ENCODE results near the gene GRK7. TPM values are rescaled to one million over a fixed set of nuclear protein-coding genes. Genes with fewer than 3 reads are reported as not detected.
"Not testable (repeated sequence)": the region's sequence is repeated elsewhere in the genome, so short reads cannot be mapped to it uniquely, and the experiment has no call there.

Gene GRK7
- total and polyA plus RNA-seq, 9 of the 15 experiments (the other 6 are each of a cell fraction or from before 2014, with no cell fraction given): 0.01 to 0.08 (median 0.04) TPM; not detected in 3

GRCh38 chr3:141762552-141762951 lies 656 bp upstream of the GRK7 start:
- BruUV-seq (replicated peaks); H3K4me2 ChIP-seq (ENCODE audit: insufficient read depth, low read length); in situ Hi-C loops (cut with MboI); FAIRE-seq; DNase-seq (ENCODE audit: extremely low read depth in 1 of 4, low spot score in 3 of 4); intact Hi-C loops (cut with micrococcal nuclease); H4K20me1 ChIP-seq (replicated peaks; ENCODE audit: control insufficient read depth, insufficient read depth, low read length); H3K79me2 ChIP-seq (ENCODE audit: control insufficient read depth, insufficient read depth, low read length); H3K4me3 ChIP-seq; H3K9me3 ChIP-seq (replicated peaks; ENCODE audit: control insufficient read depth, insufficient read depth, low read depth, low read length); H3K27me3 ChIP-seq (ENCODE audit: control insufficient read depth in 2 of 2, insufficient read depth in 2 of 2, low read length in 2 of 2); ATAC-seq; H3K36me3 ChIP-seq (ENCODE audit: control insufficient read depth, insufficient read depth, low read length); H3K27ac ChIP-seq (ENCODE audit: extremely low read depth, low read depth, low read length); H3K9ac ChIP-seq (ENCODE audit: insufficient read depth in 1 of 2, low read depth in 2 of 2, low read length in 2 of 2); H3K9me1 ChIP-seq (ENCODE audit: control insufficient read depth, insufficient read depth, low read length): not testable (repeated sequence)
- 26% methylated on average over 4 of the region's 19 CpGs for WGBS (ENCODE audit: insufficient coverage, low coverage, missing lambda C conversion rate)
- peak overlapping the region; percentile 71 for H2AFZ ChIP-seq (ENCODE audit: low read depth, low read length)
- peaks cover 4 to 10% of the 10 kb centered on the region in 2 experiments; a peak in 3 of 5 replicates for H3K4me1 ChIP-seq (replicated peaks in 1 of 2; ENCODE audit: control insufficient read depth in 2 of 2, insufficient read depth in 2 of 2, low read length in 2 of 2)
- ChIA-PET CTCF (ENCODE audit: low intra/inter-chr PET ratio) (interaction anchor here (0.6 kb wide), 1 partner anchor 29 kb away, joined by 5 read pairs; no protein-coding TSS in a partner anchor), POLR2A (interaction anchor here (1.4 to 3.6 kb wide), 2 partner anchors 10 to 22 kb away, joined by 4 to 13 read pairs; no protein-coding TSS in a partner anchor)
- peak in 1 of 2 experiments; percentile 78; a peak in 2 of 4 replicates for TF ChIP-seq FOXA3 (CRISPR knock-in tag; conservative IDR thresholded peaks at IDR 0.05 in 1 of 2, IDR thresholded peaks at IDR 0.05 in 1 of 2)
- peak; percentile 19 to 20; a peak in 1 of 4 replicates for TF ChIP-seq FOXK2 (conservative IDR thresholded peaks at IDR 0.05 in 1 of 2, IDR thresholded peaks at IDR 0.05 in 1 of 2; ENCODE audit: low read depth in 2 of 2)
- 0 out of 2 replicates have a peak, but pooled peaks have one; percentile 18 for TF ChIP-seq SMAD4 (CRISPR knock-in tag; conservative IDR thresholded peaks at IDR 0.05)

GRCh38 chr3:141764045-141764444 lies 837 bp downstream of the GRK7 start:
- no peak for FAIRE-seq
- WGBS (ENCODE audit: insufficient coverage, low coverage, missing lambda C conversion rate): 62% methylated on average over 2 of the region's 2 CpGs
- no peak overlapping the region for H3K27ac ChIP-seq (ENCODE audit: extremely low read depth, low read depth, low read length)
- DNase-seq (ENCODE audit: extremely low read depth in 1 of 4, low spot score in 3 of 4): no peak
- H3K4me2 ChIP-seq (ENCODE audit: insufficient read depth, low read length): no peak overlapping the region
- TF ChIP-seq SMARCB1 (IDR thresholded peaks at IDR 0.05; ENCODE audit: insufficient read length, low read depth) (no peak), RBM34 (IDR thresholded peaks at IDR 0.05; ENCODE audit: borderline replicate concordance, insufficient read depth, low read length) (no peak), PBX2 (CRISPR knock-in tag; IDR thresholded peaks at IDR 0.05; ENCODE audit: low read depth) (no peak), PBX2 (tag; conservative IDR thresholded peaks at IDR 0.05; ENCODE audit: low read depth) (0 out of 2 replicates have a peak, but pooled peaks have one; percentile 24), PKNOX1 (IDR thresholded peaks at IDR 0.05) (peak; percentile 69)
- ChIA-PET CTCF (ENCODE audit: low intra/inter-chr PET ratio) (no interaction called here), POLR2A (interaction anchor here (0.6 to 3.6 kb wide), 3 partner anchors 9 to 86 kb away, joined by 3 to 13 read pairs (median 5); no protein-coding TSS in a partner anchor)
- 0 out of 2 replicates have a peak overlapping the region, but pooled peaks have one; percentile 32 for H2AFZ ChIP-seq (ENCODE audit: low read depth, low read length)
- H3K27me3 ChIP-seq (ENCODE audit: control insufficient read depth in 2 of 2, insufficient read depth in 2 of 2, low read length in 2 of 2): no peaks in the 10 kb centered on the region
- H3K36me3 ChIP-seq (ENCODE audit: control insufficient read depth, insufficient read depth, low read length): no peaks in the 10 kb centered on the region
- H3K9ac ChIP-seq (ENCODE audit: insufficient read depth in 1 of 2, low read depth in 2 of 2, low read length in 2 of 2): no peak overlapping the region
- no peaks in the 10 kb centered on the region for H3K9me3 ChIP-seq (replicated peaks; ENCODE audit: control insufficient read depth, insufficient read depth, low read depth, low read length)
- no peaks in the 10 kb centered on the region for H3K79me2 ChIP-seq (ENCODE audit: control insufficient read depth, insufficient read depth, low read length)
- no peaks in the 10 kb centered on the region for H4K20me1 ChIP-seq (replicated peaks; ENCODE audit: control insufficient read depth, insufficient read depth, low read length)
- H3K4me1 ChIP-seq (replicated peaks in 1 of 2; ENCODE audit: control insufficient read depth in 2 of 2, insufficient read depth in 2 of 2, low read length in 2 of 2): peaks cover 4 to 10% of the 10 kb centered on the region in 2 experiments; a peak in 3 of 5 replicates
- in situ Hi-C loops (cut with MboI) (no loop called here), intact Hi-C loops (cut with micrococcal nuclease) (no loop called here)
- peak; percentile 82 for ATAC-seq
- H3K4me3 ChIP-seq: no peak overlapping the region
- no peaks in the 10 kb centered on the region for H3K9me1 ChIP-seq (ENCODE audit: control insufficient read depth, insufficient read depth, low read length)
- no TSS peak for BruUV-seq (replicated peaks)

All from K562 (cell line).